ENCODE measurements around the gene NFATC2. TPM values are rescaled to one million over a fixed set of nuclear protein-coding genes. Genes with fewer than 3 reads are reported as not detected.

Gene NFATC2
- total RNA-seq, 2 donors from 2014 or later: 11.9 to 24.5 TPM

GRCh38 chr20:51473771-51474170 lies 68.7 kb downstream of the NFATC2 start:
- Histone ChIP-seq H3K4me1 (ENCODE audit: control insufficient read depth in 1 of 2, low read depth in 2 of 2) (no peaks in the 10 kb centered on the region), H3K36me3 (peaks cover 4% of the 10 kb centered on the region), H3K27me3 (replicated peaks; ENCODE audit: insufficient read depth) (no peaks in the 10 kb centered on the region), H3K4me3 (no peak overlapping the region), H3K27ac (no peak overlapping the region), H3K9me3 (no peaks in the 10 kb centered on the region)
- no peak for TF ChIP-seq CTCF (IDR thresholded peaks at IDR 0.05)
- no peak for DNase-seq (ENCODE audit: low spot score)
- ATAC-seq (ENCODE audit: insufficient number of reproducible peaks, low FRiP score, low read depth): no peak

- ATAC-seq (ENCODE audit: insufficient number of reproducible peaks, low FRiP score, low read depth): no peak
Measured at GRCh38 chr20:51473256-51473655, 69.3 kb downstream of the NFATC2 start.

GRCh38 chr20:51470907-51471411 lies 71.6 kb downstream of the NFATC2 start:
- H3K27me3 ChIP-seq (replicated peaks; ENCODE audit: insufficient read depth): no peaks in the 10 kb centered on the region
- no peaks in the 10 kb centered on the region for H3K4me1 ChIP-seq (ENCODE audit: control insufficient read depth in 1 of 2, low read depth in 2 of 2)
- peaks cover 4% of the 10 kb centered on the region for H3K36me3 ChIP-seq
- DNase-seq (ENCODE audit: low spot score): no peak
- ATAC-seq (ENCODE audit: insufficient number of reproducible peaks, low FRiP score, low read depth): no peak
- no peak for TF ChIP-seq CTCF (IDR thresholded peaks at IDR 0.05)
- no peaks in the 10 kb centered on the region for H3K9me3 ChIP-seq
- no peak overlapping the region for H3K4me3 ChIP-seq
- H3K27ac ChIP-seq: no peak overlapping the region

More at GRCh38 chr20:51473256-51473655, 69.3 kb downstream of the NFATC2 start:
- no peak for TF ChIP-seq CTCF (IDR thresholded peaks at IDR 0.05)
- DNase-seq (ENCODE audit: low spot score): no peak
- Histone ChIP-seq H3K4me1 (ENCODE audit: control insufficient read depth in 1 of 2, low read depth in 2 of 2) (no peaks in the 10 kb centered on the region), H3K36me3 (peaks cover 4% of the 10 kb centered on the region), H3K4me3 (no peak overlapping the region), H3K27me3 (replicated peaks; ENCODE audit: insufficient read depth) (no peaks in the 10 kb centered on the region), H3K9me3 (no peaks in the 10 kb centered on the region), H3K27ac (no peak overlapping the region)

GRCh38 chr20:51470499-51470820 lies 72.1 kb downstream of the NFATC2 start:
- TF ChIP-seq CTCF (IDR thresholded peaks at IDR 0.05): no peak
- DNase-seq (ENCODE audit: low spot score): no peak
- Histone ChIP-seq H3K4me3 (no peak overlapping the region), H3K36me3 (peaks cover 4% of the 10 kb centered on the region), H3K27ac (no peak overlapping the region), H3K27me3 (replicated peaks; ENCODE audit: insufficient read depth) (no peaks in the 10 kb centered on the region), H3K4me1 (ENCODE audit: control insufficient read depth in 1 of 2, low read depth in 2 of 2) (no peaks in the 10 kb centered on the region), H3K9me3 (no peaks in the 10 kb centered on the region)
- no peak for ATAC-seq (ENCODE audit: insufficient number of reproducible peaks, low FRiP score, low read depth)

GRCh38 chr20:51469578-51470498 lies 72.7 kb downstream of the NFATC2 start:
- DNase-seq (ENCODE audit: low spot score): no peak
- Histone ChIP-seq H3K4me3 (no peak overlapping the region), H3K27me3 (replicated peaks; ENCODE audit: insufficient read depth) (no peaks in the 10 kb centered on the region), H3K9me3 (no peaks in the 10 kb centered on the region), H3K27ac (no peak overlapping the region), H3K4me1 (ENCODE audit: control insufficient read depth in 1 of 2, low read depth in 2 of 2) (no peaks in the 10 kb centered on the region), H3K36me3 (peaks cover 4% of the 10 kb centered on the region)
- no peak for TF ChIP-seq CTCF (IDR thresholded peaks at IDR 0.05)
- ATAC-seq (ENCODE audit: insufficient number of reproducible peaks, low FRiP score, low read depth): no peak
